Progenitor cell of endocrine pancreas (in vitro differentiated cells): Measurements from ENCODE around the gene ODF2L. TPM values are rescaled to one million over a fixed set of nuclear protein-coding genes. Genes with fewer than 3 reads are reported as not detected.

Experiments
- DNase-seq: peaks from one replicate; pipeline ENCODE4 v3.0.0; 2021; ENCODE audit warnings: low spot score; ENCODE audit not compliant: unreplicated experiment
- H3K27ac Mint-ChIP-seq: 2 replicates; pipeline ENCODE4 v1.8.0; 2021; ENCODE audit warnings: mild to moderate bottlenecking, moderate library complexity, mixed read lengths
- H3K27me3 Mint-ChIP-seq: 2 replicates; pipeline ENCODE4 v1.8.0; 2021; ENCODE audit warnings: mixed read lengths
- H3K36me3 Mint-ChIP-seq: 2 replicates; pipeline ENCODE4 v1.8.0; 2022; ENCODE audit warnings: mixed read lengths; ENCODE audit not compliant: insufficient read depth
- H3K4me1 Mint-ChIP-seq: 2 replicates; pipeline ENCODE4 v1.8.0; 2021; ENCODE audit warnings: low read depth, mixed read lengths
- H3K4me3 Mint-ChIP-seq: 2 replicates; pipeline ENCODE4 v1.8.0; 2021; ENCODE audit warnings: low read depth, mild to moderate bottlenecking, moderate library complexity, mixed read lengths
- H3K9me3 Mint-ChIP-seq: 2 replicates; pipeline ENCODE4 v1.8.0; 2021; ENCODE audit warnings: low read depth, mixed read lengths
- total RNA-seq: library from RNA; stranded (reverse); gene quantifications from 2 replicates; pipeline ENCODE4 v1.2.1, GENCODE V29; 2021
- TF ChIP-seq, protein P1 (sequence below): fragments of 200-600 bp; sonication (generic); IDR thresholded peaks from one replicate; pipeline ENCODE4 v1.5.0; 2021; ENCODE audit warnings: antibody characterized with exemption, mild to moderate bottlenecking; ENCODE audit not compliant: unreplicated experiment

The ODF2L gene
- total RNA-seq, 1 donor from 2014 or later: 111 TPM

DNA sequence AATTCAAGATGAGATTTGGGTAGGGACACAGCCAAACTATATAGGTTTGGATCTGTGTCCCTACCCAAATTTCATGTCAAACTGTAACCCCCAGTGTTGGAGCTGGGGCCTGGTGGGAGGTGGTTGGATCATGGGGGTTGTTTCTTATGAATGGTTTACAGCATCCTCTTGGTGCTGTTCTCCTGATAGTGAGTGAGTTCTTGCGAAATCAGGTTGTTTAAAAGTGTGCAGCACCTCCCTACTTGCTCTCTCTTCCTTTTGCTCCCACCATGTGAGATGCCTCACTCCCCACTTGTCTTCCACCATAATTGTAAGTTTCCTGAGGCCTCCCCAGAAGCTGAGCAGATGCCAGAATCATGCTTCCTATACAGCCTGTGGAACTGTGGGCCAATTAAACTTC is 17.3 kb downstream of the ODF2L start:
- TF ChIP-seq, protein P1, sequence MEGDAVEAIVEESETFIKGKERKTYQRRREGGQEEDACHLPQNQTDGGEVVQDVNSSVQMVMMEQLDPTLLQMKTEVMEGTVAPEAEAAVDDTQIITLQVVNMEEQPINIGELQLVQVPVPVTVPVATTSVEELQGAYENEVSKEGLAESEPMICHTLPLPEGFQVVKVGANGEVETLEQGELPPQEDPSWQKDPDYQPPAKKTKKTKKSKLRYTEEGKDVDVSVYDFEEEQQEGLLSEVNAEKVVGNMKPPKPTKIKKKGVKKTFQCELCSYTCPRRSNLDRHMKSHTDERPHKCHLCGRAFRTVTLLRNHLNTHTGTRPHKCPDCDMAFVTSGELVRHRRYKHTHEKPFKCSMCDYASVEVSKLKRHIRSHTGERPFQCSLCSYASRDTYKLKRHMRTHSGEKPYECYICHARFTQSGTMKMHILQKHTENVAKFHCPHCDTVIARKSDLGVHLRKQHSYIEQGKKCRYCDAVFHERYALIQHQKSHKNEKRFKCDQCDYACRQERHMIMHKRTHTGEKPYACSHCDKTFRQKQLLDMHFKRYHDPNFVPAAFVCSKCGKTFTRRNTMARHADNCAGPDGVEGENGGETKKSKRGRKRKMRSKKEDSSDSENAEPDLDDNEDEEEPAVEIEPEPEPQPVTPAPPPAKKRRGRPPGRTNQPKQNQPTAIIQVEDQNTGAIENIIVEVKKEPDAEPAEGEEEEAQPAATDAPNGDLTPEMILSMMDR: no peak
- H3K27me3 Mint-ChIP-seq: no peaks in the 10 kb centered on the region
- no peak for DNase-seq
- peaks cover 39% of the 10 kb centered on the region for H3K36me3 Mint-ChIP-seq
- no peak overlapping the region for H3K27ac Mint-ChIP-seq
- H3K4me3 Mint-ChIP-seq: no peak overlapping the region
- peaks cover 18% of the 10 kb centered on the region for H3K9me3 Mint-ChIP-seq
- H3K4me1 Mint-ChIP-seq: peaks cover 2% of the 10 kb centered on the region

DNA sequence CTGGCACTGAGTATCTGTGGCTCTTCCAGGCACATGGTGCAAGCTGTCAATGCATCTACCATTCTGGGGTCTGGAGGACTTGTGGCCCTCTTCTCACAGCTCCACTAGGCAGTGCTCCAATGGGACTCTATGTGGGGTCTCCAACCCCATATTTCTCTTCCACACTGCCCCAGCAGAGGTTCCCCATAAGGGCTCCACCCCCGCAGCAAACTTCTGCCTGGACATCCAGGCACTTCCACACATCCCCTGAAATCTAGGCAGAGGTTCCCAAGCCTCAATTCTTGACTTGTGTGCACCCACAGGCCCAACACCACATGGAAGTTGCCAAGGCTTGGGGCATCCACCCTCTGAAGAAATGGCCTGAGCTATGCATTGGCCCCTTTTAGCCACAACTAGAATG is 18.8 kb downstream of the ODF2L start:
- Mint-ChIP-seq H3K4me3 (no peak overlapping the region), H3K9me3 (peaks cover 18% of the 10 kb centered on the region), H3K4me1 (peaks cover 2% of the 10 kb centered on the region), H3K27me3 (no peaks in the 10 kb centered on the region), H3K36me3 (peaks cover 47% of the 10 kb centered on the region), H3K27ac (no peak overlapping the region)
- DNase-seq: no peak
- TF ChIP-seq, protein P1: no peak

GRCh38 chr1:86375688-86376087 is 20.4 kb downstream of the ODF2L start:
- Mint-ChIP-seq H3K27me3 (no peaks in the 10 kb centered on the region), H3K9me3 (peaks cover 18% of the 10 kb centered on the region), H3K36me3 (peaks cover 51% of the 10 kb centered on the region), H3K27ac (no peak overlapping the region), H3K4me3 (no peak overlapping the region), H3K4me1 (peaks cover 2% of the 10 kb centered on the region)
- TF ChIP-seq, protein P1: no peak
- DNase-seq: no peak

GRCh38 chr1:86370601-86371022 is 25.5 kb downstream of the ODF2L start:
- Mint-ChIP-seq H3K36me3 (peaks cover 29% of the 10 kb centered on the region), H3K27me3 (no peaks in the 10 kb centered on the region), H3K9me3 (no peaks in the 10 kb centered on the region), H3K4me1 (peaks cover 2% of the 10 kb centered on the region), H3K4me3 (no peak overlapping the region), H3K27ac (no peak overlapping the region)
- TF ChIP-seq, protein P1: no peak
- no peak for DNase-seq

DNA sequence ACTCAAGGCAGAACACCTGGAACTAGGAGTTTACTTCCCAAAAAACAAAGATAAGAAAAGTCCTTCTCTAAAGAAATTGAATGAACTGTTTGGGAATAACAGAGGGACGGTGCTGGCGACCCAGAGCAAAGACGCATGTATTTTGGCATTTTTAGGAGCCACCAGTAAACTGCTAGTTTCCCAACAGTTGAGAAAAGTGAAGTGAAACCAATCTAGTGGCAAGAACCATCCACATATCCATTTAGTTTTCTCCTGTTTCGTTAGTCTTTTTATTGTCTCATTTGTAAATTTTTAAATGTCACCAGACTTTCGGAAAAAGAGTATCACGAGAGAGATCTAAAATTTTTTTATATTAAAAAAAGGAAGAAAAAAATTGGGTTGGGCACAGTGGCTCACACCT is 30.2 kb downstream of the ODF2L start:
- Mint-ChIP-seq H3K4me3 (no peak overlapping the region), H3K9me3 (no peaks in the 10 kb centered on the region), H3K36me3 (peaks cover 18% of the 10 kb centered on the region), H3K4me1 (no peaks in the 10 kb centered on the region), H3K27ac (no peak overlapping the region), H3K27me3 (no peaks in the 10 kb centered on the region)
- TF ChIP-seq, protein P1: no peak
- no peak for DNase-seq
